RWPE1 (cell line): ENCODE results near the gene ACSS1.

Experiments used
- CTCF ChIA-PET: fragments of 350-600 bp; sonication (Branson Sonifier 250); formaldehyde crosslinking; extraction: SDS; loops from one replicate; lab custom pipeline; 2021; lab: Yijun Ruan, JAX
- POLR2A ChIA-PET: fragments of 400-600 bp; formaldehyde crosslinking; extraction: SDS; loops from one replicate; lab custom pipeline; 2020; ENCODE audit warnings: antibody characterized with exemption; ENCODE audit not compliant: low non-redundant PET; lab: Yijun Ruan, JAX
- DNase-seq: peaks from one replicate; pipeline ENCODE4 v3.0.0; 2012; ENCODE audit warnings: low spot score
- H3K27ac ChIP-seq: fragments of 450-650 bp; 2 replicates; pipeline ENCODE4 v1.5.1; 2017
- TF ChIP-seq, protein P1 (sequence below): fragments of 450-650 bp; conservative IDR thresholded peaks from 2 replicates; pipeline ENCODE4 v1.5.1; 2017; ENCODE audit warnings: low read depth, mild to moderate bottlenecking

Gene ACSS1

GRCh38 chr20:25017257-25017803, 40.6 kb downstream of the ACSS1 start:
- ChIA-PET POLR2A (no interaction called here), CTCF (interaction anchor here (0.6 to 0.7 kb wide), 2 partner anchors 13 to 20 kb away, joined by 3 read pairs; no protein-coding TSS in a partner anchor)
- no peak overlapping the region for H3K27ac ChIP-seq
- TF ChIP-seq, protein P1, sequence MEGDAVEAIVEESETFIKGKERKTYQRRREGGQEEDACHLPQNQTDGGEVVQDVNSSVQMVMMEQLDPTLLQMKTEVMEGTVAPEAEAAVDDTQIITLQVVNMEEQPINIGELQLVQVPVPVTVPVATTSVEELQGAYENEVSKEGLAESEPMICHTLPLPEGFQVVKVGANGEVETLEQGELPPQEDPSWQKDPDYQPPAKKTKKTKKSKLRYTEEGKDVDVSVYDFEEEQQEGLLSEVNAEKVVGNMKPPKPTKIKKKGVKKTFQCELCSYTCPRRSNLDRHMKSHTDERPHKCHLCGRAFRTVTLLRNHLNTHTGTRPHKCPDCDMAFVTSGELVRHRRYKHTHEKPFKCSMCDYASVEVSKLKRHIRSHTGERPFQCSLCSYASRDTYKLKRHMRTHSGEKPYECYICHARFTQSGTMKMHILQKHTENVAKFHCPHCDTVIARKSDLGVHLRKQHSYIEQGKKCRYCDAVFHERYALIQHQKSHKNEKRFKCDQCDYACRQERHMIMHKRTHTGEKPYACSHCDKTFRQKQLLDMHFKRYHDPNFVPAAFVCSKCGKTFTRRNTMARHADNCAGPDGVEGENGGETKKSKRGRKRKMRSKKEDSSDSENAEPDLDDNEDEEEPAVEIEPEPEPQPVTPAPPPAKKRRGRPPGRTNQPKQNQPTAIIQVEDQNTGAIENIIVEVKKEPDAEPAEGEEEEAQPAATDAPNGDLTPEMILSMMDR: no peak
- peak; percentile 64 for DNase-seq

DNA sequence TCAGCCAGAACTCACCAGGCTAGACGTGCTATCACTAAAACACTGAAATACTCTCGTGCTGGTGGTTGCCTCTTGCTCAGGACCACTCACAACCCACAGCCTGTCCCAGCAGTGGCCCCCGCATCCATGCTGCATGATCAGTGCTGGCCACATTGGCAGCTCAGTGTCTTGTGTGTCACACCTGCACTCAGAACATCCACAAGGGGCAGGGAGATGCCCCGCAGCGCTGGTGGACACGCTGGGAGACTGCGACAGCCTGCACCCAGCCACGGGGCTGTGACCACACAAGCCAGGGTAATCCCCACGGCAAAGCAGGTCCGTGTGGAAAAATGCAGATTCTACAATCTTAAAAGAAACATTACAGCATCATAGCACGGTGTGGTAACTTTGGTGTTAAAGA, 41.5 kb downstream of the ACSS1 start:
- H3K27ac ChIP-seq: no peak overlapping the region
- ChIA-PET POLR2A (no interaction called here), CTCF (interaction anchor here (0.6 kb wide), 1 partner anchor 16 kb away, joined by 3 read pairs; no protein-coding TSS in a partner anchor)
- DNase-seq: no peak
- TF ChIP-seq, protein P1: no peak

- ChIA-PET POLR2A (no interaction called here), CTCF (interaction anchor here (0.6 kb wide), 1 partner anchor 16 kb away, joined by 3 read pairs; no protein-coding TSS in a partner anchor)
- no peak for DNase-seq
- TF ChIP-seq, protein P1: no peak
- H3K27ac ChIP-seq: no peak overlapping the region
Observed at GRCh38 chr20:25015986-25016385, 42.0 kb downstream of the ACSS1 start.

- DNase-seq: no peak
- TF ChIP-seq, protein P1: no peak
- CTCF ChIA-PET: no interaction called here
Observed at GRCh38 chr20:25014816-25015215, 43.1 kb downstream of the ACSS1 start.

GRCh38 chr20:25013478-25014380, 44.2 kb downstream of the ACSS1 start:
- CTCF ChIA-PET: no interaction called here
- DNase-seq: no peak
- POLR2A ChIA-PET: no interaction called here
- H3K27ac ChIP-seq: no peak overlapping the region
- TF ChIP-seq, protein P1: no peak

More at GRCh38 chr20:25014816-25015215, 43.1 kb downstream of the ACSS1 start:
- POLR2A ChIA-PET: no interaction called here
- H3K27ac ChIP-seq: no peak overlapping the region

GRCh38 chr20:25012616-25013189, 45.2 kb downstream of the ACSS1 start:
- DNase-seq: no peak
- ChIA-PET POLR2A (no interaction called here), CTCF (no interaction called here)
- TF ChIP-seq, protein P1: no peak
- no peak overlapping the region for H3K27ac ChIP-seq
